Measurements from ENCODE around the gene DCXR.

DNA sequence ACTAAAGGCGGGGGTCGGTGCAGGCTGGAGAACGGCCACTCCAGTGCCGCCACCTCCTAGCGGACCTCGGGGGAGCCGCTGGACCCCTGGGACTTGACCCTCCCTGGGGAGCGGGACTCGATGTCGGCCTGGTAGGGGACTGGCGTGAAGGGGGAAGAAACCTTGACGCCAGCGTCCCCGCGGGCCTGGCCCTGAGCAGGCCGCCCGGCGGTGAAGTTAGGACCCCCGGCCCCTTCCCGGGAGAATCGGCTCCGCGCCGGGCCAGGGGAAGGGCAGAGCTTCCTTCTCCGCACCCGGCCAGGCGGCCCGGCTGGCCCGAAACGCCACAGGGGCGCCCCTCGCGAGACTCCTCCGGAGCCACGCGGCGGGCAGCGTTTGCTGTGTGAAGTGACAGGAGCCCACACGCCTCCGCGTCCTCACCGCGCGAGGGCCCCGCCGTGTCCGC lies 27.7 kb upstream of the DCXR start:
- TF ChIP-seq SETDB1 (IDR thresholded peaks at IDR 0.05; ENCODE audit: insufficient read length, low read length) (no peak), SP2 (tag by site-specific recombination; IDR thresholded peaks at IDR 0.05) (no peak), ZNF10 (tag by site-specific recombination; IDR thresholded peaks at IDR 0.05) (no peak), YY1 (tag by site-specific recombination; IDR thresholded peaks at IDR 0.05) (no peak), HOXC10 (CRISPR knock-in tag; IDR thresholded peaks at IDR 0.05) (0 out of 2 replicates have a peak, but pooled peaks have one; percentile 17), KLF10 (tag by site-specific recombination; IDR thresholded peaks at IDR 0.05) (no peak), ZNF121 (tag by site-specific recombination; IDR thresholded peaks at IDR 0.05) (no peak)
- TF ChIP-seq, protein P1, sequence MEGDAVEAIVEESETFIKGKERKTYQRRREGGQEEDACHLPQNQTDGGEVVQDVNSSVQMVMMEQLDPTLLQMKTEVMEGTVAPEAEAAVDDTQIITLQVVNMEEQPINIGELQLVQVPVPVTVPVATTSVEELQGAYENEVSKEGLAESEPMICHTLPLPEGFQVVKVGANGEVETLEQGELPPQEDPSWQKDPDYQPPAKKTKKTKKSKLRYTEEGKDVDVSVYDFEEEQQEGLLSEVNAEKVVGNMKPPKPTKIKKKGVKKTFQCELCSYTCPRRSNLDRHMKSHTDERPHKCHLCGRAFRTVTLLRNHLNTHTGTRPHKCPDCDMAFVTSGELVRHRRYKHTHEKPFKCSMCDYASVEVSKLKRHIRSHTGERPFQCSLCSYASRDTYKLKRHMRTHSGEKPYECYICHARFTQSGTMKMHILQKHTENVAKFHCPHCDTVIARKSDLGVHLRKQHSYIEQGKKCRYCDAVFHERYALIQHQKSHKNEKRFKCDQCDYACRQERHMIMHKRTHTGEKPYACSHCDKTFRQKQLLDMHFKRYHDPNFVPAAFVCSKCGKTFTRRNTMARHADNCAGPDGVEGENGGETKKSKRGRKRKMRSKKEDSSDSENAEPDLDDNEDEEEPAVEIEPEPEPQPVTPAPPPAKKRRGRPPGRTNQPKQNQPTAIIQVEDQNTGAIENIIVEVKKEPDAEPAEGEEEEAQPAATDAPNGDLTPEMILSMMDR (tag by site-specific recombination; IDR thresholded peaks at IDR 0.05): no peak; the same call in 1 of the 2 replicates
